IMR-90 (cell line): ENCODE measurements around the gene MPZL2. TPM values are rescaled to one million over a fixed set of nuclear protein-coding genes. Genes with fewer than 3 reads are reported as not detected.

Experiments used
- ATAC-seq: fragments of 200-7000 bp; cut with Tn5 transposase; 2 replicates; pipeline ENCODE4 v1.9.1; 2020; ENCODE audit warnings: low read depth, mild to moderate bottlenecking, moderate library complexity
- BruUV-seq: library from RNA; stranded (reverse); fragments of 400-500 nt; replicated peaks from 2 replicates; lab custom pipeline; 2021; lab: Mats Ljungman, UMichigan
- CTCF ChIA-PET: fragments of 300-600 bp; formaldehyde crosslinking; extraction: SDS; loops from one replicate; lab custom pipeline; 2021; ENCODE audit warnings: antibody characterized with exemption; lab: Yijun Ruan, JAX
- POLR2A ChIA-PET: fragments of 300-600 bp; sonication (Branson Sonifier 250); formaldehyde crosslinking; loops from one replicate; lab custom pipeline; 2022; ENCODE audit warnings: antibody characterized with exemption; ENCODE audit not compliant: unreplicated experiment; lab: Charles Lee
- DNase-seq: peaks from one replicate; pipeline ENCODE4 v3.0.0; 2013
- H2AFZ ChIP-seq: replicated peaks from 2 replicates; pipeline ENCODE3; 2013; ENCODE audit warnings: low read length, mild to moderate bottlenecking; ENCODE audit not compliant: poor library complexity
- H2AK5ac ChIP-seq: 2 replicates; pipeline ENCODE4 v1.6.1; 2013; ENCODE audit warnings: low read depth, low read length, inconsistent platforms
- H2AK9ac ChIP-seq: replicated peaks from 2 replicates; pipeline ENCODE3; 2013; ENCODE audit warnings: mild to moderate bottlenecking, low read depth, low read length, moderate library complexity; ENCODE audit not compliant: poor library complexity
- H2BK120ac ChIP-seq: 2 replicates; pipeline ENCODE4 v1.6.1; 2013; ENCODE audit warnings: low read depth, low read length, inconsistent platforms
- H2BK15ac ChIP-seq: 3 replicates; pipeline ENCODE4 v1.6.1; 2013; ENCODE audit warnings: low read depth, low read length, inconsistent platforms
- H2BK20ac ChIP-seq: 2 replicates; pipeline ENCODE4 v1.6.1; 2013; ENCODE audit warnings: low read depth, mild to moderate bottlenecking, inconsistent platforms, low read length, moderate library complexity
- H2BK5ac ChIP-seq: 2 replicates; pipeline ENCODE4 v1.6.1; 2013; ENCODE audit warnings: mild to moderate bottlenecking, low read depth, low read length, inconsistent platforms; ENCODE audit not compliant: poor library complexity, severe bottlenecking
- H3K14ac ChIP-seq: replicated peaks from 2 replicates; pipeline ENCODE4 v1.6.1; 2013; ENCODE audit warnings: low read depth, low read length, inconsistent platforms
- H3K18ac ChIP-seq: 2 replicates; pipeline ENCODE4 v1.6.1; 2013; ENCODE audit warnings: low read depth, low read length, control low read depth
- H3K23ac ChIP-seq: 2 replicates; pipeline ENCODE4 v1.6.1; 2013; ENCODE audit warnings: low read depth, low read length, inconsistent platforms
- H3K27ac ChIP-seq: 2 replicates; pipeline ENCODE4 v1.5.1; 2013; ENCODE audit warnings: mild to moderate bottlenecking, control low read depth, low read length; ENCODE audit not compliant: insufficient read depth
- H3K27me3 ChIP-seq: 2 replicates; pipeline ENCODE4 v1.6.1; 2013; ENCODE audit warnings: low read length; ENCODE audit not compliant: control insufficient read depth, insufficient read depth
- H3K36me3 ChIP-seq: 2 replicates; pipeline ENCODE4 v1.6.1; 2013; ENCODE audit warnings: low read length, mixed read lengths; ENCODE audit not compliant: control insufficient read depth, insufficient read depth
- H3K4ac ChIP-seq: 2 replicates; pipeline ENCODE4 v1.6.1; 2013; ENCODE audit warnings: low read depth, low read length, inconsistent platforms
- H3K4me1 ChIP-seq: 2 replicates; pipeline ENCODE4 v1.6.1; 2013; ENCODE audit warnings: low read length, mixed read lengths; ENCODE audit not compliant: control insufficient read depth, insufficient read depth
- H3K4me2 ChIP-seq: 2 replicates; pipeline ENCODE4 v1.6.1; 2013; ENCODE audit warnings: low read depth, mild to moderate bottlenecking, control low read depth, low read length, moderate library complexity
- H3K4me3 ChIP-seq: 2 replicates; pipeline ENCODE4 v1.5.1; 2013; ENCODE audit warnings: low read depth, mild to moderate bottlenecking, control low read depth, low read length, moderate library complexity; ENCODE audit not compliant: insufficient read depth
- H3K56ac ChIP-seq: 2 replicates; pipeline ENCODE4 v1.6.1; 2013; ENCODE audit warnings: low read length, inconsistent platforms; ENCODE audit not compliant: insufficient read depth; ENCODE audit errors: extremely low read depth
- H3K79me1 ChIP-seq, 2 experiments: 2 replicates each; pipeline ENCODE4 v1.6.1; 2013; ENCODE audit warnings: low read length in 2 of 2, inconsistent platforms in 1 of 2, low read depth in 1 of 2
- H3K9ac ChIP-seq: 2 replicates; pipeline ENCODE4 v1.6.1; 2013; ENCODE audit warnings: low read depth, low read length, control low read depth
- H3K9me1 ChIP-seq: 2 replicates; pipeline ENCODE4 v1.6.1; 2013; ENCODE audit warnings: low read length, inconsistent platforms; ENCODE audit not compliant: insufficient read depth
- H3K9me3 ChIP-seq: 2 replicates; pipeline ENCODE4 v1.6.1; 2013; ENCODE audit warnings: low read length; ENCODE audit not compliant: control insufficient read depth, insufficient read depth
- H4K20me1 ChIP-seq: 2 replicates; pipeline ENCODE4 v1.6.1; 2013; ENCODE audit warnings: low read length, inconsistent platforms; ENCODE audit not compliant: insufficient read depth
- H4K5ac ChIP-seq: 2 replicates; pipeline ENCODE4 v1.6.1; 2013; ENCODE audit warnings: mild to moderate bottlenecking, low read depth, low read length, control low read depth
- H4K8ac ChIP-seq, 2 experiments: 2 replicates each; pipeline ENCODE4 v1.6.1; 2013; ENCODE audit warnings: low read depth in 2 of 2, low read length in 2 of 2, control low read depth in 1 of 2, inconsistent platforms in 1 of 2
- H4K91ac ChIP-seq: 2 replicates; pipeline ENCODE4 v1.6.1; 2013; ENCODE audit warnings: low read depth, low read length, inconsistent platforms; ENCODE audit not compliant: insufficient read depth
- BHLHE40 ChIP-seq: fragments of 150-350 bp; IDR thresholded peaks from 2 replicates; pipeline ENCODE4 v1.6.1; 2016; ENCODE audit warnings: mild to moderate bottlenecking, low read depth, low read length
- CEBPB ChIP-seq: IDR thresholded peaks from 2 replicates; pipeline ENCODE4 v1.6.1; 2012; ENCODE audit warnings: low read depth, low read length, improper control_type of control experiment
- MAFK ChIP-seq: IDR thresholded peaks from 2 replicates; pipeline ENCODE4 v1.6.1; 2012; ENCODE audit warnings: low read depth, low read length, improper control_type of control experiment
- MAZ ChIP-seq: IDR thresholded peaks from 2 replicates; pipeline ENCODE4 v1.6.1; 2012; ENCODE audit warnings: low read depth, mild to moderate bottlenecking, low read length, improper control_type of control experiment, moderate library complexity, borderline replicate concordance
- POLR2A ChIP-seq: IDR thresholded peaks from 2 replicates; pipeline ENCODE4 v1.6.1; 2012; ENCODE audit warnings: mild to moderate bottlenecking, low read depth, low read length
- RAD21 ChIP-seq: IDR thresholded peaks from 2 replicates; pipeline ENCODE4 v1.6.1; 2012; ENCODE audit warnings: low read length, improper control_type of control experiment
- WGBS, 2 experiments: methylation state at CpG; one replicate each; pipeline versions ENCODE4 v1.1.5 to v1.1.7; 2013; ENCODE audit warnings: missing lambda C conversion rate in 2 of 2; ENCODE audit not compliant: insufficient read length in 1 of 2; ENCODE audit errors: extremely low coverage in 2 of 2; 5-methylcytosine and 5-hydroxymethylcytosine counted together
- dilution Hi-C: fragments of 300-500 bp; cut with HindIII; formaldehyde crosslinking; loops from one replicate; pipeline ENCODE4 v1.14.3; 2018; ENCODE audit warnings: low sequenced_read_pairs; ENCODE audit not compliant: unreplicated experiment
- in situ Hi-C: fragments of 300-500 bp; cut with MboI; formaldehyde crosslinking; loops from 3 replicates; pipeline ENCODE4 v1.14.3; 2019; ENCODE audit warnings: low sequenced_read_pairs, inconsistent platforms, mixed read lengths
- intact Hi-C: fragments of 100-400 bp; cut with micrococcal nuclease; formaldehyde crosslinking; loops from 2 replicates; pipeline ENCODE4 v1.10.0; 2022
- polyA plus RNA-seq, 3 experiments: library from polyadenylated mRNA; depleted of rRNA; stranded (reverse); fragments of >200 nt; gene quantifications; 2 replicates each; pipeline ENCODE4 v1.2.3, GENCODE V29; 2012; ENCODE audit warnings: low replicate concordance in 1 of 3
- total RNA-seq: library from RNA; depleted of rRNA; stranded (reverse); fragments of >200 nt; gene quantifications from 2 replicates; pipeline ENCODE4 v1.2.3, GENCODE V29; 2012
- TF ChIP-seq, protein P1 (sequence below): fragments of 150-350 bp; IDR thresholded peaks from 2 replicates; pipeline ENCODE4 v1.6.1; 2017; ENCODE audit warnings: mild to moderate bottlenecking, antibody characterized with exemption, low read length, low read depth

Gene MPZL2
- total and polyA plus RNA-seq, 2 of the 4 experiments (the other 2 are of a cell fraction): not detected

DNA sequence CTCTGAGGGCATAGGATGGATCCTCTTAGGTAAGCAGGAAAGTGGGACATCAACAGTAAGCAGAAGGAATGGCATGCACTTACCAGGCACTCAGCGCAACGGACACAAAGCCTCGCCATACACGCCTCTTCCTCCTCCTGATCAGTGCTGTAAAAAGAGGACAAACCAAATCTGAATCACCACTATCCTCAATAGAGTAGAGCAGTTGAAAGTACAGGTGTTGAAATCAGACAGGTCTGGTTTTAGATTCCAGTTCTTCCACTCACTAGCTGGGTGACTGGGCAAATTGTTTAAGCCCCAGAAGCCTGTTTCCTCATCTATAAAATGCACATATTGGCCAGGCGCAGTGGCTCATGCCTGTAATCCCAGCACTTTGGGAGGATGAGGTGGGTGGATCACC is 30.7 kb downstream of the MPZL2 start:
- H3K4me3 ChIP-seq: no peak overlapping the region
- H2AK5ac ChIP-seq: no peak overlapping the region
- H4K20me1 ChIP-seq: no peaks in the 10 kb centered on the region
- no peak overlapping the region for H2BK20ac ChIP-seq
- H4K91ac ChIP-seq: no peak overlapping the region
- no peak overlapping the region for H2BK120ac ChIP-seq
- no peak overlapping the region for H3K23ac ChIP-seq
- ATAC-seq: no peak
- DNase-seq: no peak
- CTCF ChIA-PET: no interaction called here
- H3K9me1 ChIP-seq: no peaks in the 10 kb centered on the region
- H3K36me3 ChIP-seq: no peaks in the 10 kb centered on the region
- dilution Hi-C loops (no loop called here), in situ Hi-C loops (no loop called here), intact Hi-C loops (no loop called here)
- no peak overlapping the region for H3K9ac ChIP-seq
- no peaks in the 10 kb centered on the region for H3K9me3 ChIP-seq
- POLR2A ChIA-PET: no interaction called here
- no peaks in the 10 kb centered on the region; the same call in 1 of the 2 replicates for H3K27me3 ChIP-seq
- no CpG with 5 or more reads among the region's 5 CpGs for WGBS, 2 experiments
- H3K56ac ChIP-seq: no peak overlapping the region
- no peak overlapping the region for H3K14ac ChIP-seq
- H4K5ac ChIP-seq: no peak overlapping the region
- H3K4me1 ChIP-seq: no peaks in the 10 kb centered on the region
- H2AFZ ChIP-seq: no peak overlapping the region
- no peaks in the 10 kb centered on the region for H3K79me1 ChIP-seq
- H2AK9ac ChIP-seq: no peak overlapping the region
- H3K4me2 ChIP-seq: no peak overlapping the region
- no peak overlapping the region for H4K8ac ChIP-seq
- H2BK5ac ChIP-seq: no peak overlapping the region
- no peak overlapping the region for H3K18ac ChIP-seq
- H2BK15ac ChIP-seq: no peak overlapping the region
- no TSS peak for BruUV-seq
- no peak overlapping the region for H3K4ac ChIP-seq
- TF ChIP-seq RAD21: no peak
- TF ChIP-seq CEBPB: no peak
- no peak for TF ChIP-seq MAZ
- no peak for TF ChIP-seq MAFK
- TF ChIP-seq, protein P1, sequence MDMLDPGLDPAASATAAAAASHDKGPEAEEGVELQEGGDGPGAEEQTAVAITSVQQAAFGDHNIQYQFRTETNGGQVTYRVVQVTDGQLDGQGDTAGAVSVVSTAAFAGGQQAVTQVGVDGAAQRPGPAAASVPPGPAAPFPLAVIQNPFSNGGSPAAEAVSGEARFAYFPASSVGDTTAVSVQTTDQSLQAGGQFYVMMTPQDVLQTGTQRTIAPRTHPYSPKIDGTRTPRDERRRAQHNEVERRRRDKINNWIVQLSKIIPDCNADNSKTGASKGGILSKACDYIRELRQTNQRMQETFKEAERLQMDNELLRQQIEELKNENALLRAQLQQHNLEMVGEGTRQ: no peak
- TF ChIP-seq BHLHE40: no peak
- no peak for TF ChIP-seq POLR2A
- no peak overlapping the region for H3K27ac ChIP-seq
